HG03378 (cell line): ENCODE data around the gene TSEN2.
"Not testable (repeated sequence)": the region's sequence is repeated elsewhere in the genome, so short reads cannot be mapped to it uniquely, and the experiment has no call there.

Experiments
- ATAC-seq: cut with Tn5 transposase; IDR thresholded peaks from one replicate; pipeline ENCODE4 v1.9.1; 2021; ENCODE audit warnings: mild to moderate bottlenecking, moderate library complexity; ENCODE audit not compliant: unreplicated experiment

Gene TSEN2

DNA sequence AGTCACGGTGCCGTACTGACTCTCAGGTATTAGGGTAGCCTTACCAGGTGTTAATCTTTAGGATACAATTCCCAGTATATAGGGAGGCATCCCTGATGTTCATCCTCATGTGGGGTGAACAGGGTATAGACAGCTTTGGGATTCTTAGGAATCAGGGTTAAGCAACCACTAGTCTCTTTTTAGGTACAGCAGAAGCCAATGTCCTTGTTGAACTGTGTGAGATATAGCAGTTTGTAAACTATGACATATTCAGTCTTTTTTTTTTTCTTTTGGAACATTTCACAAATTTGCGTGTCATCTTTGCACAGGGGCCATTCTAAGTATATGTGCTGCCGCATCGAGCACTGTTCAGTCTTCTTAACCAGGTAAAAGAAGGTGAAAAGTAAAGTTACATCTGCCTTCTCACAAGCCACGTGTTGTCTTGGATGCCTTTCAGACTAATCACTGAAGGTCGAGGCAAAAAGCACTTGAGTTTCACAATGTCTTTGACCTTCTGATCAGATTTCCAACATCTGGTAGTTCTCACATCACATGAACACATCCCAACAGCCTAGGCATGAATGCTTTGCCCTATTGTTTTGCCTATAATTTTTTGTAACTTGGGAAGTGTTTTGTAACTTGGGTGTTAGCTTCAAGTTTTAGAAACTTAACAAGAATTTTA lies 17.2 kb downstream of the TSEN2 start:
- no peak for ATAC-seq

DNA sequence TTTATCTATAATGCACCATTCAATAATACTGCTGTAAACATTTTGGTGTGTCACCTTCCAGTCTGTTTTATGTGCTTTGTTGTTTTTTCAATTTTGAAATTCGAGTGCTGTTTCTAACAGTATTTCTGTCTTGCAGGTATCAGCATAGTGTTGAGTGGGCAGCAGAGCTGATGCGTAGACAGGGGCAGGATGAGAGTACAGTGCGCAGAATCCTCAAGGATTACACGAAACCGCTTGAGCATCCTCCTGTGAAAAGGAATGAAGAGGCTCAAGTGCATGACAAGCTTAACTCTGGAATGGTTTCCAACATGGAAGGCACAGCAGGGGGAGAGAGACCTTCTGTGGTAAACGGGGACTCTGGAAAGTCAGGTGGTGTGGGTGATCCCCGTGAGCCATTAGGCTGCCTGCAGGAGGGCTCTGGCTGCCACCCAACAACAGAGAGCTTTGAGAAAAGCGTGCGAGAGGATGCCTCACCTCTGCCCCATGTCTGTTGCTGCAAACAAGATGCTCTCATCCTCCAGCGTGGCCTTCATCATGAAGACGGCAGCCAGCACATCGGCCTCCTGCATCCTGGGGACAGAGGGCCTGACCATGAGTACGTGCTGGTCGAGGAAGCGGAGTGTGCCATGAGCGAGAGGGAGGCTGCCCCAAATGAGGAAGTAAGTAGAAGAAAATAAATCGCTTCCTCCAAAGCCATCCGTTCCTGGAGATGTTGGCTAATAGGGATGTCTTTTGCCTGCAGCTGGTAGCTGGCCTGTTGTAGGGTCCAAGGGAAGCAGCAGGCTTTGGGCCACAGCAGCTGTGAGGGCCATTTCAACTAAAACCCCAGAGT lies 19.1 kb downstream of the TSEN2 start:
- ATAC-seq = no peak

DNA sequence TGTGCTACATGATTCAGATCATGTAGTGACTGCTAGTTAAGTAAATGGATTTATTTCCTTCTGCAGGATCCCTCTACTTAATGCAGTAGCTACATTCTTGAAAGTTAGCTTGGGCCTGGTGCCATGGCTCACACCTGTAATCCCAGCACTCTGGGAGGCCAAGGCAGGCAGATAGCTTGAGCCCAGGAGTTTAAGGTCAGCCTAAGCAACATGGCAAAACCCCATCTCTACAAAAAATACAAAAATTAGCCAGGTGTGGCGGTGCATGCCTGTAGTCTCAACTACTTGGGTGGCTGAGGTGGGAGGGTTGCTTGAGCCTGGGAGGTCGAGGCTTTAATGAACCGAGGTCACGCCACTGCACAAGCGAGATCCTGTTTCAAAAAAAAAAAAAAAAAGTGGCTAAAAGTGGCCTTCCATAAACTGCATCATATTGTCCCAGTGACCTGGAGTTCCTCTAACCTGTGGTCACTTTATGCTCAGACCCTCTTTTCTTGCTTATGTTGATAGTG lies 22.0 kb downstream of the TSEN2 start:
- no peak for ATAC-seq

GRCh38 chr3:12507591-12508281 lies 23.5 kb downstream of the TSEN2 start:
- no peak for ATAC-seq

GRCh38 chr3:12508291-12508700 lies 24.0 kb downstream of the TSEN2 start:
- no peak for ATAC-seq

- ATAC-seq = no peak
Measured at GRCh38 chr3:12509466-12509865, 25.2 kb downstream of the TSEN2 start.

DNA sequence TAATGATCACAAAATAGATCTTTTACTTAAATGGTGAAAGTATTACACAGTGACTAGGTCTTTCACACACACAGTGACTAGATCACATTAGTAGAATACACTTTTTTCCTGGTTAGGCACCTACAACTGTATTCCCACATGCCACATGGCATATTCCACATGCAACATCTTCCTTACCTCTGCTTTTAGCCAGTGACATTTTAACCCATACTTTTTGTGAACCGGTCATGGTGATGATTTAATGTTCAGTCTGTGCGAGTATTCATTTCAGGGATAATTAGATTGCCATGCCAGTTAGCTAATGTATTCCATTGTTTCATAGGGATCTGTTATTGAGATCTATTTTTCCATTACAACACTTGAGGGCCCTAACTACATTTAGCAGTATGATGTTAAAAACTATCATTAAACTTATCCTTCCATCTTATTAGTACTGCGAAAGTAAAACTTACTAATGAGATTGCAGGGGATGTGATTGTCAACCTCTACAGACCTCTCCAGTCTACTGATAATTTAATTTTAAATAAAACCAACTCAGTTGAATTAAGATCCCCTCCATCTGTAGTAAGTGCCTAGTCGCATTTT lies 28.3 kb downstream of the TSEN2 start:
- no peak for ATAC-seq

- no peak for ATAC-seq
Measured at GRCh38 chr3:12513694-12514446, 29.6 kb downstream of the TSEN2 start.

GRCh38 chr3:12515631-12516030 lies 31.4 kb downstream of the TSEN2 start:
- no peak for ATAC-seq

- ATAC-seq = no peak
Measured at GRCh38 chr3:12516873-12517272, 32.6 kb downstream of the TSEN2 start.

GRCh38 chr3:12518261-12519028 lies 34.2 kb downstream of the TSEN2 start:
- no peak for ATAC-seq

- no peak for ATAC-seq
Measured at GRCh38 chr3:12521010-12521409, 36.7 kb downstream of the TSEN2 start.

- no peak for ATAC-seq
Measured at GRCh38 chr3:12522721-12523120, 38.4 kb downstream of the TSEN2 start.

GRCh38 chr3:12527757-12528143 lies 43.5 kb downstream of the TSEN2 start:
- no peak for ATAC-seq

- ATAC-seq = no peak
Measured at GRCh38 chr3:12532182-12532581, 47.9 kb downstream of the TSEN2 start.

DNA sequence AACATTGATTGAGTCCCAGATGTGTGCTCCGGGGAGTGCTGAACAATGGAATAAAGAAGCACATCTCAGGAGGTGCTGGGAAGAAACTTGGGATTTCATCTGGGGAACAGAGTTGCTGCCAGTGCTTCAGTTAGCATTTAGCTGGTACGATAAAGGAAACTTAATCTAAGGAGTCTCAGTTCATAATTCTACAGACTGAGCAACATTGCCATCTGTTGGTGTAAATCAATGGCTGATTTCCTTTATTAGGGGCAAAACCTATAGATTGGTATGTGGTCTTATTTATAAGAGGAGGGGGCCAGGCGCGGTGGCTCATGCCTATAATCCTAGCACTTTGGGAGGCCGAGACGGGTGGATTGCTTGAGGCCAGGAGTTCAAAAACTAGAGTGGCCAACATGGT lies 52.1 kb downstream of the TSEN2 start:
- ATAC-seq = no peak

- no peak for ATAC-seq
Measured at GRCh38 chr3:12541625-12542024, 57.3 kb downstream of the TSEN2 start.

DNA sequence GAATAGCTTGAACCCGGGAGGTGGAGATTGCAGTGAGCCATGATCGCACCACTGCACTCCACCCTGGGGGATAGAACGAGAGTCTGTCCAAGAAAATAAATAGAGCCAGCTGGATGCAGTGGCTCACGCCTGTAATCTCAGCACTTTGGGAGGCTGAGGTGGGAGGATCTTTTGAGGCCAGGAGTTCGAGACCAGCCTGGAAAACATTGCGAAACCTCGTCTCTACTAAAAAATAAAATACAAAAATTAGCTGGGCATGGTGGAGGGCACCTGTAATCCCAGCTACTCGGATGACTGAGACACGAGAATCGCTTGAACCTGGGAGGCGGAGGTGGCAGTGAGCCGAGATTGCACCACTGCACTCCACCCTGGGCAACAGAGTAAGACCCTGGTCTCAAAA lies 59.2 kb downstream of the TSEN2 start:
- ATAC-seq = not testable (repeated sequence)

GRCh38 chr3:12544652-12545472 lies 60.6 kb downstream of the TSEN2 start:
- ATAC-seq = no peak
